Activated naive CD8-positive, alpha-beta T cell treated with anti-CD3 and anti-CD28 coated beads, Interleukin-2, amount 10 ng/mL, durations not matched to agents 7 days and 5 days (primary cell): Measurements from ENCODE around the gene MTUS2. TPM values are rescaled to one million over a fixed set of nuclear protein-coding genes. Genes with fewer than 3 reads are reported as not detected.

Experiments used
- ATAC-seq: fragments of 150-1000 bp; cut with Tn5 transposase; one replicate; pipeline ENCODE4 v1.10.0; 2021; ENCODE audit warnings: low read depth, moderate library complexity
- POLR2A ChIA-PET: fragments of 350-600 bp; sonication (Branson Sonifier 250); formaldehyde crosslinking; loops from one replicate; lab custom pipeline; 2021; ENCODE audit warnings: antibody characterized with exemption; lab: Charles Lee
- DNase-seq: peaks from one replicate; pipeline ENCODE4 v3.0.0; 2021
- H3K27ac Mint-ChIP-seq: one replicate; pipeline ENCODE4 v1.8.0; 2022; ENCODE audit warnings: mild to moderate bottlenecking, mixed read lengths
- H3K27me3 Mint-ChIP-seq: one replicate; pipeline ENCODE4 v1.8.0; 2022; ENCODE audit warnings: mild to moderate bottlenecking, moderate library complexity, mixed read lengths
- H3K36me3 Mint-ChIP-seq: one replicate; pipeline ENCODE4 v1.8.0; 2021; ENCODE audit warnings: mild to moderate bottlenecking, mixed read lengths
- H3K4me1 Mint-ChIP-seq: one replicate; pipeline ENCODE4 v1.8.0; 2021; ENCODE audit warnings: mixed read lengths
- H3K4me3 Mint-ChIP-seq: one replicate; pipeline ENCODE4 v1.8.0; 2022; ENCODE audit warnings: mild to moderate bottlenecking, moderate library complexity, mixed read lengths
- H3K9me3 Mint-ChIP-seq: one replicate; pipeline ENCODE4 v1.8.0; 2021; ENCODE audit warnings: mixed read lengths
- total RNA-seq, 2 experiments: library from RNA; stranded (reverse); gene quantifications; one replicate each; pipeline ENCODE4 v1.2.3, GENCODE V29; 2021

MTUS2 gene
- total RNA-seq, 2 experiments from 2014 or later: not detected

DNA sequence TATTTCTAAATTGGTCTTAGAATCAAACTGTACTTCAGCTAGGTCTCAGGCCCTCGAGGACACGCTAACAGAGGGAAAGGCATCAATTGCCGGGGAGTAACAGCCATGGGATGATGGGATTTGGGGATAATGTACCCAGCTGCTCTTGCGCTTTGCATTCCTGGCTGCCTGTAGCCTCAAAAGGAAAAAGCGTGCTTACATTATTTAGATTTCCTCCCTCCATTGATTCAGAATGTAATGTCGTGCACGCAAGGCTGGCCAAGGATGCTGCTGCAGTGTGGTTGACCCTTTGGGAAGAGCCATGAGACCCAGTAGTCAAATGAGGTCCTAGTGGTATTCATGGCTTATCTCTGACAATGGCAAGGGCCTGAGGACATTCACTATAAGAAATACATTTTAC is 680.2 kb downstream of the MTUS2 start:
- H3K27ac Mint-ChIP-seq: no peak overlapping the region
- DNase-seq (no peak), ATAC-seq (no peak)
- H3K36me3 Mint-ChIP-seq: no peaks in the 10 kb centered on the region
- no peaks in the 10 kb centered on the region for H3K9me3 Mint-ChIP-seq
- peaks cover 26% of the 10 kb centered on the region for H3K27me3 Mint-ChIP-seq
- no peak overlapping the region for H3K4me3 Mint-ChIP-seq
- H3K4me1 Mint-ChIP-seq: peaks cover 15% of the 10 kb centered on the region
- POLR2A ChIA-PET: no interaction called here

DNA sequence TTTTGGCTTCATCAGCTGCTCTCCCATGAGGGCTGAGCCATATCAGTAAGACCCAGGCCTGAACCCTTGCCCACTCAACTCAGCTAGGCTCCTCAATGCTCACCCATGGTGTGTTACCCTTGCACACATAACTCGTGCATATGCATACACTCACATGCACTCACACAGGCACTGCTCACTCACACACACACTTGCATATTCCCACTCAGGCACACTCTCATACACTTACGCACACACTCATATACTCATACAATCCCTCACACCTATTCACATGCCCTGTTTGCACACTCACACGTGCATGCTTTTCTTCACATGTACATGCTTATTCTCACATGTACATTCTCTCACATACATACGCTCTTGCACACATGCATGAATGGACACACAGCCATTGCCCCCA is 681.5 kb downstream of the MTUS2 start:
- POLR2A ChIA-PET: no interaction called here
- Mint-ChIP-seq H3K4me3 (no peak overlapping the region), H3K27ac (no peak overlapping the region), H3K36me3 (no peaks in the 10 kb centered on the region), H3K27me3 (peaks cover 17% of the 10 kb centered on the region), H3K9me3 (no peaks in the 10 kb centered on the region), H3K4me1 (peaks cover 7% of the 10 kb centered on the region)
- no peak for ATAC-seq
- no peak for DNase-seq

DNA sequence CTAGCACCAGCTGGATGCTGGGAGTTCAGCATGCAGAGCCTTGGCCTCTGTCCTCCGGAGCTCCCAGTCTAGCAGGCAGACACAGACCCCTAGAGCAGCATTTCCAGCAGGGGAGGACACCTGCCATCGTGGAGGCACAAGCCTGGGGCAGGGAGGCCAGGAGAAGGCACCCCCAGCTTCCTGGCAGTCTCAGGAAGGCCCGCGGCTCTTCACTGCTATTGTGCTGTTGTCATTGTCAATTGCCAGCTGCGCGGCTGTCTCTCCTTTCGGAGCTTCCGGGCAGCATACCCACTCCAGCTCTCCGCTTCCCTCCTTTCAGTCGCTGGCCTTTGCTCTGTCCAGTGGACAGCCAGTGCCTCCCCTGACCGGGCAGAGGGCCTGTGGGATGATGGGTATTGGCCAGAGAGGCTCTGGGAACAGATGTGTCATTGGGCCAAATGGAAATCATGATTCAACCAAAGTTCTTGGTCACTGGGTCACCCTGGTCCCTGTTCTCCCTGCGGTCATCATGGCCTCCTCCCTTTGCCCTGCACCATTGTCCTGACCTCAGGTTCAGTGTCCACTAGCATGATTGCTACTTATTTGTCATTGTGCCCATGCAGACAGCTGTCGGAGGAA is 682.4 kb downstream of the MTUS2 start:
- no peak overlapping the region for H3K27ac Mint-ChIP-seq
- no peak overlapping the region for H3K4me3 Mint-ChIP-seq
- POLR2A ChIA-PET: interaction anchor here (1.2 kb wide), 1 partner anchor 12 kb away, joined by 3 read pairs; no protein-coding TSS in a partner anchor
- peaks cover 5% of the 10 kb centered on the region for H3K4me1 Mint-ChIP-seq
- DNase-seq (no peak), ATAC-seq (no peak)
- no peaks in the 10 kb centered on the region for H3K9me3 Mint-ChIP-seq
- peaks cover 16% of the 10 kb centered on the region for H3K27me3 Mint-ChIP-seq
- no peaks in the 10 kb centered on the region for H3K36me3 Mint-ChIP-seq

DNA sequence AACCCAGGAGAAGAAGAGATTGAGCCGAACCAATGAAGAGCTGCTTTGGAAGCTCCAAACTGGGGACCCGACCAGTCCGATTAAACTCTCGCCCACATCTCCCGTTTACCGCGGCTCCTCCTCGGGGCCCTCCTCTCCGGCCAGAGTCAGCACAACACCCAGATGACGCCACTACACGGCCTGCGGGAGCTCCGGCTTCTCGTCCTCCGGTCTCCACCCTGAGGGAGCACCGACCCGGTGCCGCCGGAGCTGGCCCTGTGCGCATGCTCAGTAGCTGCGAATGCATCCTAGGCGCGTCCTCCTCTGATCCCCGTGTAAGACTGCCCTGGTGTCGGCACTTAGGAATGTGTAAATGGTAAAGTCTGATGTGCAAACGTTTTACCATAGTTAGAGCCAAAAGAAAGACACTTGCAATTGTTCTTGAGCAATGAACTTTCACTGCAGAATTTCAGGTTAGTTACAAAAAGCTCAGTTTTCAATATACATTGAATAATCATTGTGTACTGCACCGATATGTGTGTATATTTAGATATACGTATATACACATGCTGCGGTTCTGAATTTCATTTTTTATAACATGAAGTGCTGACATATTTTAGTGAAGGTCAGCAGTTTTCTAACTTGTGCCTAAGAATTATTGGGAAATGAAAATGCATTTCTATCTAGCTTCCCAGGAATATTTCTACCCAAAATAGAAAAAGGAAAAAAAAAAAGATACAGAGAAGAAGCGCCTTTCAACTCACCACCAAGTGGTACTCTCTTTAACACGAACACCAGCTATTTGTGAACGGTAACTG is 683.1 kb downstream of the MTUS2 start:
- no peaks in the 10 kb centered on the region for H3K36me3 Mint-ChIP-seq
- ATAC-seq (no peak), DNase-seq (no peak)
- H3K27ac Mint-ChIP-seq: no peak overlapping the region
- H3K9me3 Mint-ChIP-seq: no peaks in the 10 kb centered on the region
- POLR2A ChIA-PET: interaction anchor here (1.2 kb wide), 1 partner anchor 12 kb away, joined by 3 read pairs; no protein-coding TSS in a partner anchor
- no peak overlapping the region for H3K4me3 Mint-ChIP-seq
- peaks cover 16% of the 10 kb centered on the region for H3K27me3 Mint-ChIP-seq
- peaks cover 5% of the 10 kb centered on the region for H3K4me1 Mint-ChIP-seq

DNA sequence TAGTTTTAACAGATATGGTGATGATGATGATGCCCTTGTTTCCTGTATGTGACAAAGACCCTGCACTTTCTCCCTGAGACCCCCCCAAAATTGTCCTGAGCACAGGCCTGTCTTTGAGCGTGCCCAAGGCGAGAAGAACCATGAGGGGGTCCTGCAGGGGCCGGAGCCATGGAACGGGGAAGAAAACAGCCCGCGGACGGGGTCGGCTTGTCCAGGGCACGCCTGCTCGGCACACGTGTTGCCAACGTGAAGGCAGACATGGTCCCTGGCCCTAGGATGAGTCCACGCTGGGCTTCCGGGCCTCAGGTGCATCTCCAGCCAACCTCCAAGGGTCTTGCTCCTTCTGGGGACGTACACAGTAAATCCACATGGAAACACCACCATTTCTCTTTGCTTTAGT is 684.6 kb downstream of the MTUS2 start:
- DNase-seq (no peak), ATAC-seq (no peak)
- peaks cover 14% of the 10 kb centered on the region for H3K27me3 Mint-ChIP-seq
- peaks cover 5% of the 10 kb centered on the region for H3K4me1 Mint-ChIP-seq
- no peak overlapping the region for H3K27ac Mint-ChIP-seq
- no peaks in the 10 kb centered on the region for H3K9me3 Mint-ChIP-seq
- no peaks in the 10 kb centered on the region for H3K36me3 Mint-ChIP-seq
- POLR2A ChIA-PET: no interaction called here
- no peak overlapping the region for H3K4me3 Mint-ChIP-seq

DNA sequence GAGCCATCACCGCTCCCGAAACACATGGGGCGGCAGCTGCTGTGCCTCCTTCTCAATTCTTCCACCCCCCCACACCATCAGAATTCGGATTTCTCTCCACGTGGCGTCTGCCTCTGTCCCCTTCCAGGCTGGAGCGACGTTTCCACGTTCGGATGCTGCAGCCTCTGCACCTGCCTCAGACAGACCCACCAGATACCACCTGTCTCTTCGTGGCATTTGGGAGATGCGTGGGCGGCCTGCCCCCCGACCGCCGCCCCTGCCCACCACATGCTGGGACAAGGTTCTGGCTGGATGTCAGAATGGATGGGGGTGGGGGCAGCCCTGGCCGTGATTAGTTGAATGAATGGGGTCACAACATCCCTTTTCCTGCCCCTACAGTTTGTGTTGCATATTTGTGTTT is 685.4 kb downstream of the MTUS2 start:
- ATAC-seq (no peak), DNase-seq (no peak)
- Mint-ChIP-seq H3K4me3 (no peak overlapping the region), H3K4me1 (peaks cover 5% of the 10 kb centered on the region), H3K36me3 (no peaks in the 10 kb centered on the region), H3K27me3 (peaks cover 14% of the 10 kb centered on the region), H3K27ac (no peak overlapping the region), H3K9me3 (no peaks in the 10 kb centered on the region)
- POLR2A ChIA-PET: no interaction called here

DNA sequence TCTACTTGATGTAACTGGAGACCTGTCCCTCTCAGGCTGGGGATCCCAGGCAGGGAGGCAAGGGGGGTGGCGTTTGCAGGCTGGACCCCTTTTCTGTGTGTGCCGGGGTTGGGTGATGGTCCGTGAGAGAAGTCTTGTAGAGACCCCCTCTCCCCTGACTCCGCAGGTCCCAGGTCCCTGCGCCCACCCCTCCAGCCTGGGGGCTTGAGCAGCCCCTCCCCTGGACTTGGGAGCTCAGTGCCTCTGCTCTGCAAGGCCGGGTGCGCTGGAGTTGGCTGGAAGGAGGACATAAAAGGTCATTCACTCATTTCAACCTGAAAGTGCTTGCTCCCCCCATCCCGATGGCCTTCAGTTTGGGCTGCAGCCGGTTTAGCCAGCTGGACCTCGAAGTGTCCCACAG is 685.8 kb downstream of the MTUS2 start:
- DNase-seq: no peak

DNA sequence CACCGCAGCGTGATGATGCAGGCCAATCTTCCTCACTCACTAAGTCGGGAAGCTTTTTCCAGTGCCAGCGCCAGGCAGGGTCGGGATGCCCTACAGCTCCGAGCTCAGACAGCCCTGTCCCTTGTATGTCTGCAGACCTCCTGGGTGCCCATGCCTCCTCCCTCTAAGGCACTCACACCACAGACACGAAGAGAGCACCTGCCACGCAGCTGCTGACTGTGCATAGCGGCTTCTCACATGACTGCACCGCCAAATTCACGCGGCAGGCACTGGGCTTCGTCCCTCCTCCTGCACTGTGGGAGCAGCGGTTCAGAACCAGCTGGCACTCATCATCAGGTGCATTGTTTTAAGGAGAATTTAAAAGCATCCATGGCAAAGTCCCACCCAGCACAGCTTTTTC is 687.2 kb downstream of the MTUS2 start:
- H3K9me3 Mint-ChIP-seq: no peaks in the 10 kb centered on the region
- peaks cover 5% of the 10 kb centered on the region for H3K4me1 Mint-ChIP-seq
- peaks cover 6% of the 10 kb centered on the region for H3K27me3 Mint-ChIP-seq
- no peak for ATAC-seq
- POLR2A ChIA-PET: no interaction called here
- H3K27ac Mint-ChIP-seq: no peak overlapping the region
- DNase-seq: no peak
- peaks cover 1% of the 10 kb centered on the region for H3K36me3 Mint-ChIP-seq
- no peak overlapping the region for H3K4me3 Mint-ChIP-seq

More for the DNA sequence above, 685.8 kb downstream of the MTUS2 start:
- POLR2A ChIA-PET: no interaction called here
- H3K9me3 Mint-ChIP-seq: no peaks in the 10 kb centered on the region
- ATAC-seq: no peak
- H3K4me1 Mint-ChIP-seq: peaks cover 5% of the 10 kb centered on the region
- no peak overlapping the region for H3K27ac Mint-ChIP-seq
- no peak overlapping the region for H3K4me3 Mint-ChIP-seq
- peaks cover 14% of the 10 kb centered on the region for H3K27me3 Mint-ChIP-seq
- H3K36me3 Mint-ChIP-seq: no peaks in the 10 kb centered on the region

DNA sequence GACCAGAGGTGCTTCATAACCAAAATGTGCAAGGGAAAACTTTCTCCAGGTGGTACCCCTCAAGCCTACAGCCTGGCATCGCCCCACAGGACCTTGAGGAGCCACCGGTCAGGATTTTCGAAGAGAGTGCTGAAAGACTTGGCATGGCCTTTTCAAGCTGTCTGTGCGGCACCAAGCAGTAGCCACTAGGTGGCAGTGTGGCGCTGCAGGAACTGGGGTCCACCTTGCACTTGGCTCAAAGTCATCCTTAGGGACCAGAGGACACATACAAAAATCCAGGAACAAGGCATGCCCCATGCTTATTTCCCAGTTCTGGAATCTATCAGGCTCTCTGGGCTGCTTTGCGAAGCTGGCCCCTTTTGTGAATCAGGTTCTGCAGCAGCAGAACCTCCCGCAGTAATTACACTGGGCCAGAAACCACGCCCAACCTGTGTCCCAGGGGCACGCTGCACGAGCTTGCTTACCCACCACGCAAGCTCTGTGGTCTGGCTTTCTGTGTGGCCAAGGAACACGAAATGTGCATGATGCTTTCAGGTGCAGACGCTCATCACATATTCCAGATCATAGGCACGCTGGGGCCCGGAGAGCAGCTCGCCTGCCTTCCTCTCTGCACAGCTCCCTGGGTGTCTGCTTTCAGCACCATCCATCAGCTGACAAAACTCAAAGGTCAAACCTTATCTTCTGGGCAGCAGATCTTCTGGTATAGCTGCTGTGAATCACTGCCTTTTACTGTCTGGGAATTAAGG is 688.2 kb downstream of the MTUS2 start:
- POLR2A ChIA-PET: no interaction called here
- H3K36me3 Mint-ChIP-seq: peaks cover 1% of the 10 kb centered on the region
- peak; percentile 78 for DNase-seq
- no peak overlapping the region for H3K4me3 Mint-ChIP-seq
- peak; percentile 70 for ATAC-seq
- no peaks in the 10 kb centered on the region for H3K9me3 Mint-ChIP-seq
- H3K27me3 Mint-ChIP-seq: peaks cover 3% of the 10 kb centered on the region
- H3K4me1 Mint-ChIP-seq: no peaks in the 10 kb centered on the region
- no peak overlapping the region for H3K27ac Mint-ChIP-seq

DNA sequence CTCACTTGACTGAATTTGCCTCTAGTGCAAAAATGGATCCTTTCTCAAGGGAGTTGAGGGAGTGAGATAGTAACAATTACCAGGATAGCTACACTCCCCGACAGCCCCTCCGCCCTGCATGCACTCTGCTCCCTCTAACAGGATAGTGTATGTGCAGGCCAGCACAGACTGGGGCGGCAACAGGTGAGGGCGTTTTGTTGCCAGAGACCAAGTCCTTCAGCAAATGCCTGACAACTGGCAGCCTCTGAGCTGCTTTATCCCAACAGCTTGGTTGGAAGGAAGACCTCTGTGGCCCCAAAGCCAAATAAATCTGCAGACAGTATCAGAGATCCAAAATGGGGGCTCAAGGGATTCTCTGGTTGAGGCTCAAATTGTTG is 688.7 kb downstream of the MTUS2 start:
- Mint-ChIP-seq H3K4me1 (no peaks in the 10 kb centered on the region), H3K27me3 (no peaks in the 10 kb centered on the region), H3K9me3 (no peaks in the 10 kb centered on the region), H3K27ac (peak overlapping the region; percentile 62), H3K36me3 (peaks cover 1% of the 10 kb centered on the region), H3K4me3 (no peak overlapping the region)
- no peak for DNase-seq
- POLR2A ChIA-PET: no interaction called here
- no peak for ATAC-seq

DNA sequence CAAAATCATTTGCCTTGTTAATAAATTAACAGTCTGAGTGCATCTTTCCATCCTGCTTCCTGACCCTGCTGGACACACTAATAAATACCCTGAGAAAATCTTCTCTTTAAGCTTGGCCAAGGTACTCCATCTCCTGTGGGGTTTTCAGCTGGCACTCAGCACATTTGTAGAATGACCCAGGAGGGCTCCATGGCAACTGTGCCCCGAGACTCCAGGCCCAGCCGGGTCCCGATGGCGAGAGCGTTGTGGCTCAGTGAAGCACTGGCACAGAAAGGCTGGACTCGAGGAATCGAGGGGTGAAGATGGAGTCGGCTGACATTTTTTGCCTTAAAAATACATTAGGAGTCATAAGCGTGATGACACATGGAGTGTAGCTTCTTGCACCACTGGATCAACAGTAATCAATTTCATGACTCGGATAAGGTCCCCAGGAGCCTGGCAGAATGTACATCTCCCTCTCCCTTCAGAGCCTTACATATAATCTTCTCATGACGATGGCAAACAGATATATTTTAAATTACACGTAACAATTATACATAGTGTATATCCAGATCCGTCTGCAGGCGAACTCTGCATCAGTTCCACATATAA is 690.0 kb downstream of the MTUS2 start:
- Mint-ChIP-seq H3K4me3 (no peak overlapping the region), H3K36me3 (peaks cover 1% of the 10 kb centered on the region), H3K4me1 (no peaks in the 10 kb centered on the region), H3K27me3 (no peaks in the 10 kb centered on the region), H3K9me3 (no peaks in the 10 kb centered on the region), H3K27ac (no peak overlapping the region)
- POLR2A ChIA-PET: no interaction called here
- no peak for ATAC-seq
- no peak for DNase-seq

DNA sequence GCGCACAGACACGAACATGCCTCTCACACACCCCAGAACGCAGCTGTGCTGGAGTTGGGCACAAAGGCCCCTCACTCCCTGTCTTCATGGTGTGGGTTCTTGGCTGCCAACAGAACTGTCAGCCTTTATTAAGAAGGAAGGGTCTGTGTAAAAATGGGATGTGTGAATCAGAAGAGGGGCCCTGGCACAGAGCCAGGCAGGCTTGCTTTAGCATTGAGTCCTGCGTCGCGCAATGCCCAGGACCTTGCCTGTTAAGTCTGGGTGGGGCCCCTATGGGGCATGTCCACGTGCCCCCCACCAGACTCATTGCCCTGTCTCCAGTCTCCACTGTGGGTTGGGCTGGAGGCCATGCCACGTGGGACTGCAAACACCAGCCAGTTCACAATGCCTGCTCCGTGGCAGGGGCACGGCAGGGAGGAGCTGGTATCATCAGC is 690.5 kb downstream of the MTUS2 start:
- no peak for ATAC-seq

DNA sequence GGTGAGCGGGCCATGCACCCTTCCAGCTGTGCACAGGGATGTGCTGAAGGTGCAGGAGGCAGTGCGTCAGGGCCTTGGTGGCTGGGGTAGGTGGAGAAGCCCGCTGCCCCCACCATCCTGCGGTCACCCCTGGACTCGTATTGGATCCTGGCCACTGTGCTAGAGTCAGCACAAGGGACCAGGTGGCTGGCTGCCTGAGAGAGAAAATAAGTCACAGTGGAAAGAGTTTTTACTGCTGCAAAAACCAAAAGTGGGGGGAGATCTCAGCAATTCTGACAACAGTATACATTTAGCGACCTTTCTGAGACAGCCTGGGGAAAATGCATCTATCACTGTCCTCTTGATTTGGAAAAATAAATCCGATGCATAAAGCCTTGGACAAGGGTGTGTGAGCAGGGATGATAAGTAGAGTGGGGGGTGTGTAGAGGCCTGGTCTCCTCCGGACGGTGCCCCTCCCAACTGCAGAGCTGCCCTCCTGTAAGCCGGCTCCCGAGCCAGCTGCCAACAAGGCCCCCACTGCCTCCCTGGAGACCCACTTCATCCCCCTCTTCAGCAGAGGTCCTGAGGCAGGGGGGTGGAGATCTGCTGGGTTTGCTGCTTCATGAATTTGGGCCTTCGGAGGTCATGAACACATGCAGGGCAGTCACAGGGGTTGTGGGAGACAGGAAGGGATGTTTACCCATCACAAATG is 691.1 kb downstream of the MTUS2 start:
- Mint-ChIP-seq H3K27me3 (no peaks in the 10 kb centered on the region), H3K4me1 (no peaks in the 10 kb centered on the region), H3K4me3 (no peak overlapping the region), H3K27ac (no peak overlapping the region), H3K36me3 (peaks cover 1% of the 10 kb centered on the region), H3K9me3 (no peaks in the 10 kb centered on the region)
- POLR2A ChIA-PET: no interaction called here
- no peak for DNase-seq
- ATAC-seq: no peak

More for the DNA sequence above, 690.5 kb downstream of the MTUS2 start:
- Mint-ChIP-seq H3K27me3 (no peaks in the 10 kb centered on the region), H3K4me1 (no peaks in the 10 kb centered on the region), H3K27ac (no peak overlapping the region), H3K9me3 (no peaks in the 10 kb centered on the region), H3K36me3 (peaks cover 1% of the 10 kb centered on the region), H3K4me3 (no peak overlapping the region)
- POLR2A ChIA-PET: no interaction called here
- no peak for DNase-seq
